DMS153 treated with DMSO at 0.1 percent for 48 hours (cell line): ENCODE data around the gene TCF25.

Experiments
- DNase-seq: peaks from one replicate; lab custom pipeline; 2025; ENCODE audit not compliant: unreplicated experiment; lab: John Stamatoyannopoulos, UW

TCF25 gene

DNA sequence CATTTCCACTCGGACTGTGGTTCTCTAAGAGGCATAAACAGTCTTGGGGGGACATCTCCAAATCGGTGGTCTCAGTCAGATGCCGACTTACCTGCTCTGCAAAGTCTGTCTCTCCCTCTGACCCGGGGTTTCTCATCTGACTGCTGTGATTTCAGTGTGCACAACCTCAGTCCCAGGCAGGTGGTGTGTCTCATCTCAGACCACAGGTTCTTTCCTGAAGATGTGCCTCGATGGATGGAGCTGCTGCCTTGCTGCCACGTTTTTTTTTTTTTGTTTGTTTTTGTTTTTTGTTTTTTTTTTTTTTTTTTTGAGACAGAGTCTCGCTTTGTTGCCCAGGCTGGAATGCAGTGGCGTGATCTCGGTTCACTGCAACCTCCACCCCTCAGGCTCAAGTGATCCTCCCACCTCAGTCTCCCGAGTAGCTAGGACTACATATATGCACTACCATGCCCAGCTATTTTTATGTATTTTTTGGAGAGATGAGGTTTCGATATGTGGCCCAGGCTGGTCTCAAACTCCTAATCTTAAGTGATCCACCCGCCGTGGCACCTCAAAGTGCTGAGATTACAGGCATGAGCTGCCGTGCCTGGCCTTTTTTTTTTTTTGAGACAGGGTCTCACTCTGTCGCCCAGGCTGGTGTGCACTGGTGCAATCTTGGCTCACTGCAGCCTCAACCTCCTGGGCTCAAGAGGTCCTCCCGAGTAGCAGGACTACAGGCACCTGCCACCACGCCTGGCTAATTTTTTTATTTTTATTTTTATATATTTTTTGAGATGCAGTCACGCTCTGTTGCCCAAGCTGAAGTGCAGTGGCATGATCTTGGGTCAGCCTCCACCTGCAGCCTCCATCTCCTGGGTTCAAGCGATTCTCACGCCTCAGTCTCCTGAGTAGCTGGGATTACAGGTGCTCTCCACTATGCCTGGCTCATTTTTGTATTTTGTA, 29.7 kb upstream of the TCF25 start:
- no peak for DNase-seq

DNA sequence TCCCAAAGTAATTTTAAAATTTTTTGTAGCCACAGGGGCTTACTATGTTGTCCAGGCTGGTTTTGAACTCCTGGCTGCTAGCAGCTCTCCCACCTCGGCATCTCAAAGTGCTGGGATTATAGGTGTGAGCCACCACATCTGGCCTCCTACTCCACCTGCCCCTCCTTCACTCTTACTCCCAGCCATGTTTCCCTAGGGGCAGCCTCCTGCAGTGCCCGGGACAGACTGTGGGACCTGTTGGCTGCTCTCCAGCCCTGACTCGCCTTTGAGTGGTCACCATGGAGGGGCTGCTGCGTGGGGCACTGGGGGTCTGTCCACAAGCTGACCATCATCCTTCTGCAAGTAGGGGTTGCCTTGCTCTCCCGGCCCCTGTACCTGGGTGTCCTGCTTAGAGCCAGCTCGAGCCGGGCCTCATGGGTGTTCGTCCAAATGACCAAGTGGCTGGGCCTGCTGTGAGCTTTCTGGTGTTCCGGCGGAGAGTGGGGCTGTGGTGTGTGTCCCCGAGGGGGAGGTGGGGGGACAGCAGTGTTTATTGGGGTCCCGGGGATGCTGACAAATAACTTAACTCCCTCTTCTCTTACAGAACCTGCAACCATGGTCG, 28.6 kb upstream of the TCF25 start:
- no peak for DNase-seq

DNA sequence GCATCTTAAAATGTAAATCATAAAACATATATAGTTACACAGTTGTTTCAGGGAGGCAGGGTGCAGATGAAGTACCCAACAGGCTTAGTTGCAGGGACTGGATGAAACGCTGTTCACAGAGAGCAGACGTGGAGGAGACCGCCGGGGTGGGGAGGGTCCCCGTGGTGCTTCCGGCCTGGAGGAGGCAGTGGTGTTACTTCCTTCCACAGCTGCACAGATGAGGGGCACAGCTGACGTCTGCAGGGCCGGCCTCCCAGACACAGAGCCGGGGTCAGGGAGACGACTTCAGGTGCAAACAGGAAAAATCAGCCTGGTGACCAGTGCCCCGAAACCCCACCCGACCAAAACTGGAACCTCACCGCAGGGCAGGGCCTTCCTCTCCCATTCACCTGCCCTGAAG, 28.0 kb upstream of the TCF25 start:
- DNase-seq = no peak

DNA sequence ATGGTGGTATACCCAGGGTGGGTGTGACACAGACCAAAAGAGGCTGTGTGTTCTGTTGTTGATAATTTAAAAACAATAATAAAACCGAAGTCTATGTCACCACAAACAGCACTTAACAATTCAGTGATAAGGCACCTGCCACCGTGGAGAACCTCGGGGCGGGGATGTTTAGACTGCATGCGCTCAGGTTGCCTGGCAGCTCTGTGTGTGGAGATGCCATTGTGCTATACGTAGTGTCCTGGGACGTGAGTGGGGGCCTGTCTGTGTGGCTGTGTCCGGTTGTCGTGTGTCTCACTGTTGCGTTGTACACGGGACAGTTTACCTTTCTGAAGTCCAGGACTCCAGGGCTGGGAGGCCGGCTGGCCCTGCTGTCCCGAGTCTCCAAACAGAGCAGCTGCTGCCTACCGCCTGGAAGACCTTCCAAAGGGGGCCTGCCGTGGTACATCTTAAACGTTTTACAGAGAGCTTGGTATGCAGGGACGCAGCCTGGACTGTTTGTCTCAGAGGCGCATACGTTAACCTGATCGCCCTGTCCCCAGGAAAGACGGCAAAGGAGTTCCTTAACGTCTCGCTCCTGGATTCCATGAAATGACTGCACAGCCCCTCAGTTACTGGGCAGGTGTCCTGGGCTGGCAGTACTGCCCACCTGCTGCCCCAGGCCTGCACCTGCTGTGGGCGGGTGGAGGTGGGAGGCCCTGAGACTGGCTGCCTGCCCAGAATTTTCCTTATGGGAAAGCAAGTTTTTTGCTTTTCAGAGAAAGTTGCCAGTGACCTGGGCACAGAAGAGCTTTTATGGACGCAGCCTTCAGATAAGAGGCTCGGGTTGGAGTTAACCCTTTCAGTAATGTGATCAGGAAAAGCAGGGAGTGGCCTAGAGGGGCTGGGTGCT, 26.1 kb upstream of the TCF25 start:
- DNase-seq = peak; percentile 24

DNA sequence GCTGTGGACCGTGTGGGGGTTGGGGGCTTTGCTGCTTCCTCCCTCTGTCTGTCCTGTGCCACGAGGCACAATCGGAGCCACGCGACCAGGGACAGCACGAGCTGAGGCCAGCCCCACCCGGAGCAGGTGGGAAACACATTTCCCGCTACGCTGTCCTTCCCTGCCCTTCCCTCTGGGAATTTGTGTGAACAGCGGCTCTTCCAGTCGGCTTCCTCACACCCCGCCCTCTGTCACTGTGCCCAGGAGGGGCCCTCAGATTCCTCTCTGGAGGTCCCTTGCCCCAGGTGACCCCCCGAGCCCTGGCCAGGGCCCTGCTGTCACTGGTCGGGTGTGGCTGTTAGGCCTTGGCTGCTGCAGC, 25.5 kb upstream of the TCF25 start:
- DNase-seq = no peak

DNA sequence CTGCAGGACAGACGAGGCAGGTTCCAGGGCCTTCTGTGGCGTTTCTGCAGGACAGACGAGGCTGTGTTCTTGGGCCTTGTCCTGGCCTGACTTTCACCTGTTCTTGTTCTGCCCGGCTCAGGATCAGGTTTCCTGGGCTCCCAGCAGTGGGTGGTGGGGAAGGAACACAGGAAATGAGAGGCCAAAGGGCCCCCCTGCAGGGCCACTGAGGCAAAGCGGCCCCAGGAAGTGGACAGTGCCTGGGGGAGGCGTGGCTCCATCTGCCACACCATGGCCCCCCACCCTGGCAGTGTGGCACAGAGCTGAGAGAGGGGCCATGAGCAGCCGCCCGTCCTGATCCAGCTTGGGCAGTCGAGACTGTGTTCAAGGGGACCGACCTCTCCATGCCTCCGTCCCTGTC, 24.4 kb upstream of the TCF25 start:
- DNase-seq = no peak

DNA sequence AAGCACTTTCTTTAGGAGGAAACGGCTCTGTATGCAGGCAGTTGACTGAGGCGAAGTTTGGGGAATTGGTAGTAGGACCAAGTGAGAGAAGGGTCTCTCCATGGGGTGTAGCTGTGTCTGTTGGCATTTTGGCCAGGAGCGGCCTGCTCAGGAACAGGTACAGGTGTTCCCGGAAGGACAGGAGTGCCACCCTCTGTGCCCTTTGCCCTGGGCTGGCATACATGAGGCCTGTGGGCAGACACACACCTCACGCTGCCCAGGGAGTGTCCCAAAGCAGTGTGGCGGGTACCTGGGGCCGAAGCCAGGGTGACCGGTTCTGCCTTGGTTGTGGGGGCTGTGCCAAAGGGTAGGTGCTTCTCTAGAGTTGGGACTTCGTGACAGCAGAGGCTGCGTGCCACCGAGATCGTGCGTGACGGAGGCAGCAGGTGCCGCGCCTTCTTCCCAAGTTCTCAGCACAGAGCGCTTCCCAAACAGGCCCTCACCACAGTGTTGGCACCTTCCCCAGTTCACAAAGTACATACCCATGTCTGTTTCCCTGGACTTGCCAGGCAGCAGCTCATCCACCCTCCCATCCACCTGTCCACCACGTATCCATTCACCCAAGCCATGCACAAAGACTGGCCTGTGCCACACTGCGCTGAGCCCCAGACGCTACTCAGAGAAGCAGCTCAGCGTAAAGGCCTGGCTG, 19.9 kb upstream of the TCF25 start:
- DNase-seq = no peak

DNA sequence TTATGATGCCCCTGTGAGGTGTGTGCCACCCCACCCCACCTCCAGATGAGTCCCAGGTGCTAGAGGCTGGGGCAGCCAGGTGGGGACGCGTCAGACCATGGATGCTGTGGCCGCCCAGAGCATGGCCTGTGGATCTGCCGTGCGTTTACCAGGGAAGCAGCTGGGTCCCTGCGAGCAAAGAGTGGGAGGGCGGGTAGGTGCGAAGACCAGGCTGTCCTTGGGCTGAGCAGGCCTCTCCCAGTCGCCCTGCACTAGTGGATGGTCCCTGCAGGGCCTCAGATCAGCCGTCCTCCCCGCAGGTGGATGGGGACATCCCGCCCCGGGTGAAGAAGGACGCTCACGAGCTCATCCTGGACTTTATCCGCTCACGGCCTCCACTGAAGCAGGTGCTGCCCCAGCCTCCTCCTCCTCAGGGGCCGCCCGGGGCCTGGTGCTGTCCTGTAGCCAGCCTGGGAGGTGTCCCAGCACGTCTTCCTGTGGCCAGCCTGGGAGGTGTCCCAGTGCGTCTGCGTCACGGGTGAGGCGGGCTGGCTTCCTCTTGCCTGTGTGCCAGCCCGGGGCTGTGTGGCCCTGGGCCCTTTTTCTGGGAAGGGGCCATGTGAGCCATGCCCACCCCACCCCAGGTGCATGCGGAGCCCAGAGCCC, 18.0 kb upstream of the TCF25 start:
- DNase-seq = no peak

DNA sequence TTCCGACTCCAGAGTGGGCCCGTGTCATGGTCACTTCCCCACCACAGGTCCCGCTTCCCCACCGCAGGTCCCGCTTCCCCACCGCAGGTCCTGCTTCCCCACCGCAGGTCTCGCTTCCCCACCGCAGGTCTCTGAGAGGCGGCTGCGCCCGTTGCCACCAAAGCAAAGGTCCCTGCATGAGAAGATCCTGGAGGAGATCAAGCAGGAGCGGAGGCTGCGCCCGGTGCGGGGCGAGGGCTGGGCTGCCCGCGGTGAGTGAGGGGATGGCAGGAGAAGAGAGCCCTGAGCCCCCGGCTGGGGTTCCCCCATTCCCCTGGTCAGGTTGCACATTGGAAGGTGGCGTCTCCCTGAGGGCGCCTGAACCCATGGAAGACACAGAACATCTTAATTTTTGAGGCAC, 17.4 kb upstream of the TCF25 start:
- no peak for DNase-seq

DNA sequence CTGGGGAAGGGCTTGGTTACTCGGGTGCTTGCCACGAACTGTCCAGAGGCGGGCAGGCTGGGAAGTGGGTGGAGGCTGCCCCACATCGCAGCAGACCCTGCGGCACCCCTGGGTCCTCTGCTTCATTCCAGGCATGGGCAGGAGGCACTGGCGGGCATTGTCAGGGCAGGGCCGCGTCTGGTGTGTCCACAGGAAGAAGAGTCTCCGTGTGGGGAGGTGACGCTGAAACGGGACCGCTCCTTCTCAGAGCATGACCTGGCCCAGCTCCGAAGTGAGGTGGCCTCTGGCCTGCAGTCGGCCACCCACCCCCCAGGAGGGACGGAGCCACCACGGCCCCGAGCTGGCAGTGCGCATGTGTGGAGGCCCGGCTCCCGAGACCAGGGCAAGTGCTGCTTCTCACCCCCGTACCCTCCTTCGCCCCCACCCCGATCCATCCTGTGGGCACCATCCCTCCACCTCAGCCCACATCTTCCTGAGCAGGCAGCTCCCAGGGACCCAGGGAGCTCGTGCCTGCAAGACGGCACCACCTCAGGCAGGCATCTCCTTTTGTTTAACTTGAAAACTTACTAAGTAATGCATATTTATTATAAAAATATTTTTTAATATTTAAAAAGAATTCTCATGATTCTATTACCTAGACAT, 14.3 kb upstream of the TCF25 start:
- DNase-seq = no peak

DNA sequence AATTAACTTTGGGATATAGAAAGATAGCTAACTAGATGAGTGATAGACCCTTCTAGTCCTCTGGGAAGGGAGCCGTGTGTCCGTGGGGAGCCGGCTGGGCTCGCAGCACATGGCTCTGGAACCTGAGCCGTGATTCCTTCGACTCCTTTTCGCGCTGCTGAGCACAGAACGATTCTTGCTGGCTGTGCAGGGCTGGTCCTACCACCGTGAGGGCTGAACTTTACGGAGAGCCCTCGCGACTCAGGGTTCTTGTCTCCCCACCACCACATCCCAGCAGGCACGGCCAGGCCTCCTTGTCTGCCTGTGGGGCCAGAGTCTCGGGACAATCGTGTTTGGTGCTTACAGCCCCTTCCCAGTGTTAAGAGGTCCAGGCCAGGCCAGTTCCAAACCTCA, 13.8 kb upstream of the TCF25 start:
- no peak for DNase-seq

DNA sequence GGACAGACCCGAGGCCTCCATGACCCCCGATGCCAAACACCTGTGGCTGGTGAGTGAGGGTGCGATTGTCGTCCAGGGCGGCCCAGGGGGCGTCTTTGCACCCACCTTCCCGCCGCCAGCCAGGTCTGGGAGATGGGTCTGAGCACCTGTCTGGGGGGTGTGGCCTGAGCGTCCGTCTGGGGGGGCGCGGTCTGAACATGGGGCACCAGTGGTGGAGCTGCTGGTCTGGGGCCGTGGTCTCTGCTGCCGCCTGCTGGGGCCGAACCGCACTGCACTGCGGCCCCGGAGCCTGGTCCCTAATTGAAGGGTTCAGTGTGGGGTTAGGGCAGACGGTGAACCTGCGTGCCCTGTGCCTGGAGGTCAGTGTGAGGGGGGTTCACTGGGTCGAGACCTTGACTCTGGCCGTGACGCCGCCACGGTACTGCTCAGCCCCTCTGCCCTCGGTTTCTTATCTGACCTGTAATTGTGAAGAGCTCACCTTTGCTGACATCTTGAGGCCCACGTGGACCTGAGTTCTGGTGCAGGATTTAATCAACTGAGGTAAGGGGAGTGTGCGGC, 12.6 kb upstream of the TCF25 start:
- DNase-seq = peak; percentile 4

DNA sequence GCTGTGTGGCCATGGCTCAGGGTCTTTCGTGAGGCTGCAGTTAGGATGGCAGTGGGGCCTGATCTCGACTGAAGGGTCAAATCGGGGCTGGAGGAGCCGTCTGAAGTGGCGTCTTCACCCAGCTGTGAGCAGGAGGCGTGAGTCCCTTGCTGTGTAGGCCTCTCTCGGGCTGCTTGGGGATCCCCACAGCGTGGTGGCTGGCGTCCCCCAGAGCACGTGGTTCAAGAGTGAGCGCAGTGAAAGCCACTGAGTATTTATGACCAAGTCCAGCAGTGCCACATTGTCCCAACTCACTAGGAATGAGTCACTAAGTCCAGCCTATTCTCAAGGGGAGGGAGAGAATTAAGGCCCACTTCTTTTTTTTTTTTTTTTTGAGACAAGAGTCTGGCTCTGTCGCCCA, 11.7 kb upstream of the TCF25 start:
- DNase-seq = no peak

DNA sequence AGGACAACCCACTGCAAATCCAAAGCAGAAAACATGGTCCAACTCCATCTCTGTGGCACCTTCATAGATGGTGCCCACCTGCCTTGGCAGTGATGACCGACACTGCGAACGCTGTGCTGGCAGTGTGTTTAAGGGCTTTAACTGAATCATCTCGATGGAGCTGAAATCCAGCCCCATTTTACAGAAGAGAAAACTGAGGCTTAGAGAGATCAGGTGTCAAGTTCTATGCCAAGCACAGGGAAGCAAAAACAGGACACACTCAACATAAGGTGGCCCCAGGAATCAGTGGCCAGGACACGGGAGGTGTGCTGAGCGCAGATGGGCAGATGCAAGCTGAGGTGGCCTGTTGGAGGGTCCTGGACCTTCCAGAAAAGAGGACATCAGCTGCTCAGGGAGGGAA, 10.7 kb upstream of the TCF25 start:
- DNase-seq = no peak

DNA sequence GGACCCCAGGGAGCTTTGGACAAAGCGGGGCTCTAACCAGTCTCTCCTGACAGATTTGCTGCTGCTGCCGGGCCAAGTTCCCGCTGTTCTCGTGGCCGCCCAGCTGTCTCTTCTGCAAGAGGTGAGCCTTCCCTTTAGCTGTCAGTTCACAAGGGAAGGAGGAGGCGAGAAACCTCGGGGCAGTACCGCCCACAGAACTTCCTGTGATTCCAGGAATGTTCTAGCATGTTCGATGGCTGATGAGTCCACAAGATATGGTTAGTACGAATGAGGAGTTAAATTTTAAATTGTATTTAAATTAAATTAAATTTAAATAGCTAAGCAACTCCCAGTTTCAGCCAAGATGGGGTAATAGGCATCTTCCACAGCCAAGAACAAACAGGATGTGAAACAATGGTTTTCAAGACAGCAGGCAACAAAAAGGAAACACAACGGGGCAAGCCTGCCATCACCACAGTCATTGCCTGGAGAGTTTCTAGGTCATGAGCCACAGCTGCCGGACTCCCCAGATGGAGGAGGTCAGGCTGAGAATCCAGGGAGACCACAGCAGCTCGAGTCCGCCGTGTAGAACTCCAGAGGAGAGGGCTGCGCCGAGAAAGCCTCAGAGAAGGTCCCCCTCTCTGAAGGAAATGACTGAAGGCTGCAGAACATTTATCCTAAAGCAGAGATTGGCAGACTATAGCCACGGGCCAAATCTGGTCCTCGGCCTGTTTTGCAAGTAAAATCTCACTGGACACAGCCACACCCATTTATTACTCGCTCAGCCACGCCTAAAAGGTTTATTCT, 9.5 kb upstream of the TCF25 start:
- DNase-seq = no peak

DNA sequence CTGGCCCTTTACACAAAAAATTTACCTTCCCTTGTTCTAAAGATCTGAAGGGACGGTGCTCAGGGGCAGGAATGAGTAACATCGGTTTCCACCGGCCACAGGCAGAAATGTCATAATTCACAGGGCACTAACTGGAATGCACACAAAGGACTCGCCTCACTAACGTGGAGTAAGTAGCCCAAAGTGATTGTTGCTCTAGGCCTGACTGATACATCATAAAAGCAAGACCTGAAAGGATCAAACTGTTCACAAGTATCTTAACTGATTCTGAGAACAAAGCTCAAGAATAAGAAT, 8.9 kb upstream of the TCF25 start:
- DNase-seq = no peak

DNA sequence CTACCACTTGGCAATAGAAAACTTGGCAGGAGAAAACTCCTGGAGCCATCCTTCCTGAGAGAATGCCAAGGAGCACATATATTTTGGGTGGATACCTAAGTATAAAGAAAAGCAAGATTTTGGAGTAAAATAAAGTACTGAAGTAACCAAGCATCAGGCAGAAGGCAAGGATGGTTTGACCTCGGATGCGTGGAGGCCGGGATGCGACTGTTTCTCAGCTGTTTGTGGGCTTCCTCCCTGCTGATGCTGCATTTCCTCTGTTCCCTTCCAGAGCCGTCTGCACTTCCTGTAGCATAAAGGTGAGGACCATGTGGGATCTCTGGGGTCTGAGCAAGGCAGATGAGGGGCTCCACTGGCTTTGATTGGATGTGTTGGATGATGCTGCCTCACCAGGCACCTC, 5.5 kb upstream of the TCF25 start:
- DNase-seq = no peak

DNA sequence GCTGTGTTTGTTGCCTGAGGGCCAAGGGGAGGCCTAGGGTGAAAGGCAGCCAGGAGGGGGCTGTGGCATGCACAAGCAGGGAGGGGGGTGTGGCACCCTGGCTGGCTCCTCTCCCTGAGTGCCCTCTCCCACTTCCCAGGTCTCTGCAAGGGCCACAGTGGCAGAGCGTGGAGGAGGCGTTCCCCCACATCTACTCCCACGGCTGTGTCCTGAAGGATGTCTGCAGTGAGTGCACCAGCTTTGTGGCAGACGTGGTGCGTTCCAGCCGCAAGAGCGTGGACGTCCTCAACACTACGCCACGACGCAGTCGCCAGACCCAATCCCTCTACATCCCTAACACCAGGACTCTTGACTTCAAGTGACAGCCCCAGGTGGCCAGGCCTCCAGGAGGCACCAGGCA, 3.5 kb upstream of the TCF25 start:
- DNase-seq = no peak

DNA sequence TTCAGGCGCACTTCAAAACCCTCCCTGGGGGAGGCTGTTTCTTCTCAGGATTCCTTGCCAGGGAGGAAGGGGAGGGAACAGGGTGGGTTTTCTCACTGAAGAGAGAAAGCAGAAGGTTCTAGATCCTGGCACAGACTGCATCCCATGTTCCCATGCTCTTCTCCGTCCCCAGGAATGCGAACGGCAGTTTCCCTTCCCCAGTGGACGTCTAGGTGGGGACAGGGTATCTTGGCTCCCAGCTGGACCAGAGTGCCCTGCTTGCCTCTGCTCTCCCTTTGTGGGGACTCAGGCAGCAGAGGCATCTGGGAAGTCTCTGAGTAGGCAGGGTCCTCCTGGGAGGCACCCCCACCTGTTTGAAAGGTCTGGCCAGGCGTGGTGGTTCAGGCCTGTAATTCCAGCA, 3.0 kb upstream of the TCF25 start:
- no peak for DNase-seq
